NCI-H82 (cell line): ENCODE measurements around the gene PRDM7.

ENCODE experiments used
- DNase-seq: peaks from one replicate; lab custom pipeline; 2025; lab: John Stamatoyannopoulos, UW

Gene PRDM7

DNA sequence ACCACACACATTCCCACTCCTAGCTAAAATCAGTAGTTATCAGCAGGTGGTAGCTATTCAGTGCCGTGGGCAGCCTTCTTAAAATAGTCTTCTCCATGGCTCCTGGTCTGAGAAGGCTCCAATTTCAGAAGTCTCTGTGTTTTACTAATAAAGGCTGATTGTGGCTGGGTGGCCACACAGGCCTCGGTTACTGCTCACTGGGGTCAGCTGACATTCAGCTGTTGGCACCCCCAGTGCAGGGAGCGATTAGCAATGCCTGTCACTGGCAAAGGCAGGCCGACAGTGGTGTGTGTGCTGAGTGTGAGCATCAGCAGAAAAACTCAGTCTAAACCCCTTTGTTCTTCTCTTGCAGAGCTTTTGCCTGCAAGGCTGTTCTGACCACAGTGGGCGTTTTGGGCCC, 41.2 kb downstream of the PRDM7 start:
- no peak for DNase-seq

- DNase-seq, result no peak
Observed at GRCh38 chr16:90034504-90034903, 42.6 kb downstream of the PRDM7 start.

DNA sequence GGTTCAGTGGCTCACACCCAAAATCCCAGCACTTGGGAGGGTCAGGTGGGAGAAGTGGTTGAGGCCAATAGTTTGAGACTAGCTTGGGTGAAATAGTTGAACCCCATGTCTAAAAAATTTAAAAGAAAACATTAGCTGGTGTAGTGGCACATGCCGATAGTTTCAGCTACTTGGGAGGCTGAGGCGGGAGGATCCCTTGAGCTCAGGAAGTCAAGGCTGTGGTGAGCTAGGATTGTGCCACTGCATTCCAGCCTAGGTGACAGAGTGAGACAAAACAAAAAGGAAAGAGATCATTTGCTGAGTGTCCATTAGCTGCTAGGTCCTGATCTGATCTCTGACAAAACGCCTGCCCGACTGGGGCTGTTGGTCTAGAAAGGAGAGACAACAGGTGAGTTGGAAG, 43.7 kb downstream of the PRDM7 start:
- DNase-seq, result no peak

DNA sequence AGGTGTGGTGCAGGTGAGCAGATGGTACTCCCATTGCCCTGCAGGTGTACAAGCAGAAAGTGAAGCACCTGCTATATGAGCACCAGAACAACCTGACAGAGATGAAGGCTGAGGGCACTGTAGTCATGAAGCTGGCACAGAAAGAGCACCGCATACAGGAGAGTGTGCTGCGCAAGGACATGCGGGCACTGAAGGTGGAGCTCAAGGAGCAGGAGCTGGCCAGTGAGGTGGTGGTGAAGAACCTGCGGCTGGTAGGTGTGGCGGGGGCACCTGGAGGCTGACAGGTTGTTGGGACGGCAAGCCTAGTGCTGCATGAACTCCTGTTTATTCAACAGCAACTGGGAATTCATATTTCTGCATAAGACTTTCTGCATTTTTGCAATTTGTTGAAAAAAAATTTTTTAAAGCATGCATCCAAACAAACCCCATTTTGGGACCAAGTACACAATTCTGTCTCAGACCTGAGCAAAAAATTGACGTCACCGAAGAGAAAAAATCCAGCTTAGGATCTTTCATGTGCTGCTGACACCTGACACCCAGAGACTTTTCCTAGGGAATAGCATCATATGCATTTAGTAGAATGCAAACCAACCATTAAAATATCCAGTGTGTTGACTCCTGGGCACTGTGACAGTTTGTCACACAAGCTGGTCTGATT, 44.3 kb downstream of the PRDM7 start:
- no peak for DNase-seq

DNA sequence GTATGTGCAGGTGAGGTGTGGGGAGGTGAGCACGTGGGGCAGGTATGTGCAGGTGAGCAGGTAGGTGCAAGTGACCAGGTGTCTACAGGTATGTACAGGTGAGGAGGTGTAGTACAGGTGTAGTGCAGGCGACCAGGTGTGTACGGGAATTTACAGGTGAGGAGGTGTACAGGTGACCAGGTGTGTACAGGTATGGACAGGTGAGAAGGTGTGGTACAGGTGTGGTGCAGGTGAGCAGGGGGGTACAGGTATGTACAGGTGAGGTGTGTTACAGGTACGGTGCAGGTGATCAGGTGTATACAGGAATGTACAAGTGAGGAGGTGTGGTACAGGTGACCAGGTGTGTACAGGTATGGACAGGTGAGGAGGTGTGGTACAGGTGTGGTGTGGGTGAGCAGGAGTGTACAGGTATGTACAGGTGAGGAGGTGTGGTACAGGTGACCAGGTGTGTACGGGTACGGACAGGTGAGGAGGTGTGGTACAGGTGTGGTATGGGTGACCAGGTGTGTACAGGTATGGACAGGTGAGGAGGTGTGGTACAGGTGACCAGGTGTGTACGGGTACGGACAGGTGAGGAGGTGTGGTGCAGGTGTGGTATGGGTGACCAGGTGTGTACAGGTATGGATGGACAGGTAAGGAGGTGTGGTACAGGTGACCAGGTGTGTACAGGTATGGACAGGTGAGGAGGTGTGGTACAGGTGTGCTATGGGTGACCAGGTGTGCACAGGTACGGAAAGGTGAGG, 45.0 kb downstream of the PRDM7 start:
- DNase-seq, result no peak

GRCh38 chr16:90031186-90031930, 45.8 kb downstream of the PRDM7 start:
- no peak for DNase-seq

DNA sequence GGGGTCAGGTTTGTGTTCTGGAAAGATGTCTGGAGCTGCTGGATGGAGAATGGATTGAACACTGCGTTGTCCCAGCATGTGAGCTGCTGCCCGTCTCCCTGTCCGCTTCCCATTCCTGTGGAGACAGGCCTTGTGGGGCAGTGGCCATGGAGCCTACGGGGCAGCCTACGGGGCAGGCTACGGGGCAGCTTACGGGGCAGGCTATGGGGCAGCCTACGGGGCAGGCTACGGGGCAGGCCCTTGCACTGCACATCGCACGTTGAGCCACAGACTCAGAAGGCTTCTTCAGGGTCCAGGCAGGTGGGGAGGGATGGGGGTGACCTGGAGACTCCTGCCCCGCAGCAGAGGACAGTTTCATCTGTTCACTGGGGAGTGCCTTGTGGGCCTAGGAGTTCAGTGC, 48.1 kb downstream of the PRDM7 start:
- no peak for DNase-seq

DNA sequence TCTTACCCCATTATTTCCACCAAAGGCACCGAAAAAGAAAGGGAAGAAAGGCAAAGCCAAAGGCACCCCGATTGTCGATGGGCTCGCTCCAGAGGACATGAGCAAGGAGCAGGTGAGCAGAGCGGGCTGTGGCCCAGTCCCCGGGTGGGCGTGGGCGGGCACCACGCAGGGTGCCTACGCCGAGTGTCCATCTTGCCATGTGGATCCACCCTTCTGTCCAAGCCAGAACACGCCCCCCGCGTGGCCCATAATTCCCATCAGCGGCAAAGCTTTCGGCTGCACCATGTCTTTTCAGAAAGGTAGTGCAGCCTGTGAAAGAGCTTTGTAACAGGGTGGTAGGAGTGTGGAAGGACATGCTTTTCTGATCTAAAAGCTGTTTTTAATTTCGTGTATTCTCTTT, 49.5 kb downstream of the PRDM7 start:
- DNase-seq, result no peak

DNA sequence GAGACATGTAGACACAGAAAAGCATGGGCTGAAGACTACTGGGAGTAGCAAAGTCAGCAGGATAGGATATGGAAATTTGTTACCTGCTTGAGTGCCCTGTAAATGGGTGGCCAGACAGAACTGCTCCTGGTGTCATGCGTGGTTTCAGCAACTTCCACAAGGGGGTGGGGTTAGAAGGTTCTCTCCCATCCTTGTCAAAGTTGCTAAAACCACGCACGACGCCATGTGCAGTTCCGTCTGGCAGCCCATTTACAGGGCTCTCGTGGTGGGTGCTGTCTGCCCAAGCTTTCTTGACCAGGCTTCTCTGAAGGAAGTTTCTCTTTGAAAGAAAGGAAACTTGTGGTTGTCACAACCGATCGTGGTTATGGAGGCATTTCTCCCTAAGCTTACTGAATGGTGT, 51.0 kb downstream of the PRDM7 start:
- no peak for DNase-seq

DNA sequence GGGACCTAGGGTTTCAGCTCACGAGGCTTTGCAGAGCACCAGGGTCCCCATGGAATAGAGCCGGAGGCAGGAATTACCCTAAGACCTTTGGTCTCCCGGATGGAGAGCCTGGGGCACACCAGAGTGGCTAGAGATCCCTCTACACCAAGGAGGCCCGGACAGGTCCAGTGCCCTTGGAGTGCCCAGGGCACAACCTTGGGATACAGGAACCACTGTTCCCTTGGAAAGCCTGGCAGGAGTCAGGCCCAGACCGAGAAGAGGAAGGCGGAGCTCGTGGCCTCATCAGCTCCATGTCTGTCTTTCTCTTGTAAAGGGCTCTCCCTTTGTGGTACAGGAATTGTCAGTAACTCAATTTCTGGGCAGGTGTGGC, 54.1 kb downstream of the PRDM7 start:
- DNase-seq, result no peak

GRCh38 chr16:90022209-90023077, 54.7 kb downstream of the PRDM7 start:
- DNase-seq, result peak; percentile 93

DNA sequence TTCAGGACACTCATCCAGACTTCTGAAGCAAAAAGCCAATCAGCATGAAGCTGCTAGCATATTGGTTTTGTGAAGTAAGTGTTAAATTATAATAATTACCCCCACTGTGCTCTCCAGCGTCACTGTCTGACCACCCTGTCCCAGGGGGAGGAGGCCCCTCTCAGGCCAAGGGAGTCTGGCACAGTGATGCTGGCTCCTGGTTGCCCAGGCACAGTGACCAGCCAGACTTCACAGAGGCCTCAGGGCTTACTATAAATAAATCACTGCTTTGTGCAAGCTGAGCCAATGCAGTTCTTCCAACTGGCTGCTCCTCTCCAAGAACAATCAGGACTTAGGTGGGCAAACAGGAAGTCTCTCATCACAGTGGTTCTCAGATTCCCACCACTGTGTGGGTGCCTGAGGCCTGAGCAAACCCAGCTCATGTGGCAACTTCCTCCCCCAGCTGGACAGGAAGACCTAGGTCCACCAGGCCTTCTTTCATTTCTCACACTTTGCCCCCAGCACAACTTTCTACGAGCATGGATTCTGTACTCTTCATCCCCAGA, 56.2 kb downstream of the PRDM7 start:
- DNase-seq, result no peak

- no peak for DNase-seq
Observed at GRCh38 chr16:90020260-90020837, 56.8 kb downstream of the PRDM7 start.

GRCh38 chr16:90019543-90020259, 57.4 kb downstream of the PRDM7 start:
- DNase-seq, result peak; percentile 91

- DNase-seq, result peak; percentile 38
Observed at GRCh38 chr16:90018652-90019542, 58.2 kb downstream of the PRDM7 start, which contains the start of gene DBNDD1. Gene DBNDD1 (minus strand): TSS chr16:90019456. CDS start chr16:90019341, 115 bp downstream.

DNA sequence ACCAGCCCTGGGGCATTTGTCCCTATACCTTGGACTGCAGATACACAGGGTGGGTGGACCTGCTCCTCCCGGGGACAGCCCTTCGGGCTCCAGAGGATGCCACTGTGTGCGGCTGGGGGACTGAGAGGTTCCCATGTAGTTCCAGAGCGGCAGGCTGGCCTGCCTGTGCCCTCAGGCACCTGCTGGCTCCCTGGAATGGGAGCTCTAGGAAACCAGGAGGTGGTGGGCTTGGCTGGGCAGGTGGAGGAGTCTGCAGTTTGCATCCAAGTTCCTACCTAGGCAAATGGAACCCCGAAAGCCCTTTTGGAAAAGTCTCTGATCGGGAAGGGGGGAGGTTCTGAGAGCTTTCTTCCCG, 58.9 kb downstream of the PRDM7 start:
- DNase-seq, result no peak

- no peak for DNase-seq
Observed at GRCh38 chr16:90016339-90016950, 60.7 kb downstream of the PRDM7 start.

GRCh38 chr16:90015586-90016338, 61.4 kb downstream of the PRDM7 start:
- DNase-seq, result no peak
